GM23248 (cell line): Measurements from ENCODE around the gene FBXW8.

ENCODE experiments used
- EZH2 ChIP-seq: fragments of 200-600 bp; sonication (generic); IDR thresholded peaks from 2 replicates; pipeline ENCODE4 v1.6.1; 2018; ENCODE audit warnings: antibody characterized with exemption, mild to moderate bottlenecking; ENCODE audit not compliant: insufficient read depth, poor library complexity, severe bottlenecking
- EZH2phosphoT487 ChIP-seq: fragments of 200-600 bp; sonication (generic); IDR thresholded peaks from 2 replicates; pipeline ENCODE4 v1.6.1; 2018; ENCODE audit warnings: antibody characterized with exemption, moderate library complexity, mild to moderate bottlenecking, low read depth; ENCODE audit not compliant: insufficient read depth

- TF ChIP-seq EZH2 (no peak), EZH2phosphoT487 (no peak)
These were observed 138.5 kb downstream of the FBXW8 start for GRCh38 chr12:117049295-117049694.
